Motor neuron (in vitro differentiated cells): ENCODE data around the gene ZNF423. TPM values are rescaled to one million over a fixed set of nuclear protein-coding genes. Genes with fewer than 3 reads are reported as not detected.
"Not testable (repeated sequence)": the region's sequence is repeated elsewhere in the genome, so short reads cannot be mapped to it uniquely, and the experiment has no call there.

Experiments
- ATAC-seq, 8 experiments: fragments of 200-7000 bp; cut with Tn5 transposase; replicated peaks in 6 of 8; 2 replicates each; pipeline ENCODE4 v1.8.0; 2021; ENCODE audit warnings: mild to moderate bottlenecking in 8 of 8, moderate library complexity in 8 of 8
- H3K27ac ChIP-seq, 2 donors: fragments of 250-450 bp; sonication (Bioruptor Pico); 2 replicates each; pipeline ENCODE4 v1.9.0; 2021; ENCODE audit warnings: antibody characterized with exemption in 2 of 2, mild to moderate bottlenecking in 2 of 2, moderate library complexity in 1 of 2
- H3K4me1 ChIP-seq, 2 donors: fragments of 250-450 bp; sonication (Bioruptor Pico); replicated peaks in 1 of 2; 2 replicates each; pipeline ENCODE4 v1.6.1; 2021; ENCODE audit warnings: antibody characterized with exemption in 2 of 2, mild to moderate bottlenecking in 2 of 2, moderate library complexity in 1 of 2
- H3K4me3 ChIP-seq, 5 donors: fragments of 250-450 bp; sonication (Bioruptor Pico); 2 replicates each; pipeline ENCODE4 v1.9.0; 2021; ENCODE audit warnings: antibody characterized with exemption in 5 of 5, mild to moderate bottlenecking in 5 of 5, moderate library complexity in 4 of 5
- WGBS, 10 experiments: fragments of 450-650 bp; shearing (Covaris generic); methylation state at CpG; one replicate each; pipeline ENCODE4 v1.0.0; 2022; 5-methylcytosine and 5-hydroxymethylcytosine counted together
- in situ Hi-C, 9 experiments: fragments of 400-800 bp; cut with MboI; loops; one replicate each; pipeline ENCODE4 v1.15.0; 2021; ENCODE audit warnings: low sequenced_read_pairs in 9 of 9, low pct_unique_long_range_greater_than_20kb in 2 of 9; ENCODE audit not compliant: unreplicated experiment in 9 of 9
- total RNA-seq, 8 experiments: library from RNA; unstranded; fragments of 300-600 nt; gene quantifications; 2 replicates each; pipeline versions ENCODE4 v1.2.3 to v1.2.4, GENCODE V29; 2022

The ZNF423 gene
- total RNA-seq, 8 experiments from 2014 or later, result 1.1 to 31.2 (median 19.0) TPM

DNA sequence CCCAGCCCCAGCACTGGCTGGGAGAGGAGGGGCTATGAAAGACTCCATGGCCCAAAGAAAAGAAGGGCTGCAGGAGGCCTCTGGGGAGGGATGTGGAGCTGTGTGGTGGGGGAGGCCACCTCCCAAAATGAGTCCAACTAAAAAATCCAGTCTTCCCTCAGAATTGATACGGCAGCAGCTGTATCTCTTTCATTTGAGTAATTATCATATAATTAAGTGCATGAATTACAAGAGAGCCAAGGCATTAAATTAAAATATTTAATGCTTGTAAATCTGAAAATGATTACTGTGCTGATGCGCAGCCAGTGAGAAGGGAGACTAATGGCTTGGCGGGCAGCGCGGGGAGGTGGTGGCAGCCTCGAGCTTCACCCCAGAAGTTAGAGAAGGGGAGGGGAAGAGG, 289.5 kb downstream of the ZNF423 start:
- H3K27ac ChIP-seq, result no peak overlapping the region
- 13 to 80% (median 57%) methylated on average over 1 to 4 of the region's 6 CpGs; no CpG with 5 or more reads in 5 of the 10 experiments for WGBS, 10 experiments
- peak in 2 of 8 experiments; percentile 8 to 49 for ATAC-seq
- in situ Hi-C loops, result no loop called here
- H3K4me3 ChIP-seq, result no peak overlapping the region
- peaks cover 5 to 24% of the 10 kb centered on the region in 2 donors for H3K4me1 ChIP-seq

DNA sequence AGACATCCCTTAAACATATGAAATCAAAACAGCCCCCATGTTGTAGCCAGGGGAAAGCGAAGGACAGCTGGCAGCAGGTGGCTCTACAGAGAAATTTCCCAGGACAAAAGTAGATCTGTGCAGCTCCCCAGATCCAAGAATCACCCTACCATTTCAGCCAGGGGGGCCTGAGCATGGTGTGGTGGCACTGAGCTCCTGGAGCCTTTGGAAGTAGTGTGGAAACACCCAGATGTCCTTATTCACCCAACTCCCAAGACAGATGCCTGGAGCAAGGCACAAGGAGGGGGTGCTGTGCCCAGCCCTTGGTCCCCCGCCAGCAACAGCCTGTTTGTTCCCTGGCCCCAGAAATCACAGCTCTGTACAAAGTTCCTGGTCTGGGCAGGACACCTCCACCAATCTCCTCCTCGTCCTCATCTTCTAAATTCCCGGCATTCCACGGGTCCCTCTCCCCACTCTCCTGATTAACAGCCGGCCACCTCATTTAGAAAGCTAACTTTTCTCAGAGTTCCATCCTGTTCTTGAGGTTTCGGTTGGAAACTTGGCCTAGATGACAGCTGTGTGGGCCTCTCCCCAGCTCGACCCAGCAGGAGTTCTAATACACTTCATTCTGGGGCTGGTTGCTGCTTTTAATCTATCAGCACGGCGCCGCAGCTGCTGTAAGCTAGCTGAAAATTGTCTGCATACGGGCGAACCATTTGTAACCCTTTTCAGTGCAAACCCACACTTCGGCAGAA, 291.2 kb downstream of the ZNF423 start:
- in situ Hi-C loops, result no loop called here
- WGBS, 10 experiments, result 26 to 90% (median 81%) methylated on average over 1 to 11 of the region's 14 CpGs; no CpG with 5 or more reads in 1 of the 10 experiments
- Histone ChIP-seq H3K4me3 (no peak overlapping the region), H3K27ac (no peak overlapping the region), H3K4me1 (peaks cover 5 to 25% of the 10 kb centered on the region in 2 donors)
- peak in 2 of 8 experiments; percentile 50 to 59 for ATAC-seq

DNA sequence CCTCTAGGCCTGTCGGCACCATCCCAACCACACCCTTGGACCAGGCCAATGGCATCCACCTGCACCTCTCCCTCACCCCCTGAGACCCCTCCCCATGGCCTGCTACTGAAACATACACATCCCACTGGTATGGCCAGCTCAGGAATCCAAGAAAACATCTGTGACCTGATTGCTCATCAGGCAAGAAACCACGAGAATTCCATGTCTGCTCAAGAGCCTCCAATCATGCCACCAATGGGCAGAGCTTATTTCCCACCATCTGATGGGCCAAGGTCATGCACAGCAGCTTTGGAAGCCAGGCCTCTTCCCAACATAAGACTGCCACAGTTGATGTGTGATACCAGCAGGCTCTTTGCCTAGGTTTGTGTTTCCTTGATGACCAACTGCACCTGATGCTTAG, 292.2 kb downstream of the ZNF423 start:
- 40 to 100% (median 80%) methylated on average over 1 of the region's 2 CpGs; no CpG with 5 or more reads in 7 of the 10 experiments for WGBS, 10 experiments
- in situ Hi-C loops, result no loop called here
- H3K4me1 ChIP-seq, result peaks cover 7 to 23% of the 10 kb centered on the region in 2 donors
- no peak for ATAC-seq
- H3K27ac ChIP-seq, result no peak overlapping the region
- H3K4me3 ChIP-seq, result no peak overlapping the region

DNA sequence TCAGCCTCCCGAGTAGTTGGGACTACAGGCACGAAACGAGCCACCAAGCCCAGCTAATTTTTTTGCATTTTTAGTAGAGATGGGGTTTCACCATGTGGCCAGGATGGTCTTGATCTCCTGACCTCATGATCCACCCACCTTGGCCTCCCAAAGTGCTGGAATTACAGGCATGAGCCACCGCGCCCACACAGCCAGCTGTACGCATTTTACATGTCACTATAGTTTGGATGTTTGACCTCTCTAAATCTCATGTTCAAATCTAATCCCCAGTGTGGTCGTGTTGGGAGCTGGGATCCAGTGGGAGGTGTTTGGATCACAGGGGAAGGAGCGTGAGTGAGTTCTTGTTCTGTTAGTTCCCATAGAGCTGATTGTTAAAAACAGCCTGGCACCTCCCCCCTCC, 293.0 kb downstream of the ZNF423 start:
- 74 to 100% (median 94%) methylated on average over 1 to 7 of the region's 8 CpGs; no CpG with 5 or more reads in 3 of the 10 experiments for WGBS, 10 experiments
- H3K27ac ChIP-seq, ATAC-seq, in situ Hi-C loops, H3K4me3 ChIP-seq: not testable (repeated sequence)
- H3K4me1 ChIP-seq, result peaks cover 12 to 31% of the 10 kb centered on the region in 2 donors

DNA sequence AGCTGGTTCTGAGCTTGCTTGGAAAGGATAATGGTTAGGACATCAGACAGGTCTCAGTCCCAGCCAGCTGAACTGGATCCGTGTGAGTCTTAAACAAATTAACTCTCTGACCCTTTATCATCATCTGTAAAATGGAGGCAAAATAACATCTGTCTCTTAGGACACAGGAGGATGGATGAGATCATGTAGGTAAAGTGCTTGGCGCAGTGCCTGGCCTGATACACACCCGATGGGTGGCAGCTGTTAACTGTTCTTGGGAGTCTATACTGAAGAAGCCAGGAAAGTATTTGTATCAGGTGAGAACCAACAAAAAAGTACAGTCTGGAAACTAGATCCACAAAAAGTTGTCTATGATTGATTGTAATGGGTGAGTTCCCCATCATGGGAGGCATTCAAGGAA, 293.7 kb downstream of the ZNF423 start:
- H3K27ac ChIP-seq, result no peak overlapping the region
- in situ Hi-C loops, result no loop called here
- ATAC-seq, result no peak
- H3K4me1 ChIP-seq, result peaks cover 18 to 37% of the 10 kb centered on the region in 2 donors
- H3K4me3 ChIP-seq, result no peak overlapping the region
- 51 to 100% (median 93%) methylated on average over 2 to 3 of the region's 3 CpGs; no CpG with 5 or more reads in 1 of the 10 experiments for WGBS, 10 experiments

DNA sequence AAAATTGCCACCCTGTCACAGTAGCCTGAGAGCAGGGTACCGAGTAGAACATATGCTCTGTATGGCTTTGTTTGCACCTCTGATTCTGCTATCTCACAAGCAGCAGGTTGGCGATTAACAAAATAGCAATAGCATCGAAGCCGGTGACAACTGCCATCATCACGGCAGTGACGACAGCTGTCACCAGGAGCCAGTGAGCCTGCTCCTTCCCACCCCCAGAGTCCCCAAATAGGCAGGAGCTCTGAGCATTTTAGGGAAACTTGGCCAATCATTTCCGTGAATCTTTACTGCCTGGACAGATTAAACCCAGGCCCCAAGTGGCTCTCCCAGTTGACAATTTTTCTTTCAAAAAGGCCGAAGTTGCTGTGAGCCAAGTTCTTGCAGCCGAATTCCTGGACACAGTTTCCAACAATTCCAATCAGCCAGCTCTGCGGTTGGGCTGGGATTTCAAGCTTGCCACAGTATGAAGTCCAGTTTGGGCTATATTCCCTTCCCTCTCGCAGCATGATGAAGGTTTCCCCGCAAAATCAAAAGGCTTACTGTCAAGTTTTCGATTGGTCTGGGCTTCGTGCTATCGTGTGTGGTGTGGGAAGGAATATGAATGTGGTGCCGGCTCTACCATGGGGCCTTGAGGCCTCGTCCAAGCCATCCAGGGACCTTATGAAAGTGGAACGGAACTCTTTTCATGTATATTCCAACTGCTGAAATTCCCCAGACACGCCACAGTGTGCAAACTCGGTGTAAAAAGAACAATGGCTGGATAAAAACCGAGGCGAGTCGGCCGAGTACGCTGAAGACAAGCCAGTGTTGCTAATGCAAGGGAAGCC, 295.7 kb downstream of the ZNF423 start:
- no peak for ATAC-seq
- Histone ChIP-seq H3K4me3 (no peak overlapping the region), H3K27ac (no peak overlapping the region), H3K4me1 (peaks cover 26 to 48% of the 10 kb centered on the region in 2 donors)
- in situ Hi-C loops, result no loop called here
- WGBS, 10 experiments, result 63 to 100% (median 92%) methylated on average over 2 to 22 of the region's 25 CpGs; no CpG with 5 or more reads in 1 of the 10 experiments

DNA sequence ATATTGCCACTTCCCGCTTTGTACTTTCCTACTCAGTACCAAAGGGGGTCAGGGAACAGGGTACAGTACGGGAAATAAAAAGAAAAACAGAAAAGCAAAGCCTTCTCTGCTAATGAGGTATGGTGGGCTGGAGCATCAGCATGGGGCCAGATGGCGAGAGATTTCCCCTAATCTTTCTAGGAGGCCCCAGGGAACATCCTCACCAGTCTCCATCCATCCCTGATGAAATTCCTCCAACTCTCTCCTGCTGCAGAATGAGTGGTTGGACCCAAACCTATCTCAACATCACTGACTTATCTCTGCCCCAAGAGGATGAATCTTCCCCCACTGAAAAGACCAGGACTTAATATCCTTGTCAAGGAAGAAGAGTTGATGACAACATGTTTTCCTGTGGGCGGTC, 296.7 kb downstream of the ZNF423 start:
- Histone ChIP-seq H3K4me1 (peaks cover 26 to 46% of the 10 kb centered on the region in 2 donors), H3K4me3 (no peak overlapping the region), H3K27ac (no peak overlapping the region)
- in situ Hi-C loops, result no loop called here
- no peak for ATAC-seq
- WGBS, 10 experiments, result 60 to 100% (median 88%) methylated on average over 1 to 2 of the region's 4 CpGs; no CpG with 5 or more reads in 3 of the 10 experiments

DNA sequence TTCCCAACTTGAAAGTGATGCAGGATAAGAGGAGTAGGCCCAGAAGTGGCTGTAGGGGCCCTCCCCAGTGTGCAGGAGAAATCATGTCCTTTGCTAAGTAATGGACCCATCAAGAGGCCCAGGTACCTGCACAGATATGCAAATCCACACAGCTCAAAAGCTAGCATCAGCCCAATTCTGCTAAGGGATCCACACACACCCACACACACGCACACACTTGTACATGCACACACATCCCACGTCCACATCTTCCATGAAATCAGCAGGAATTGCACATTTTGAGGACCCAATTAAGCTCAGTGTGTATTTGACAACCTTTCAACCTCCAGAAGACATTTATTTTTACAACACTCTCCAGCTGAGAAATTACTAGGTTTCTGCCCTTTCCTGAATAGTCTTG, 297.5 kb downstream of the ZNF423 start:
- in situ Hi-C loops, result no loop called here
- no peak overlapping the region for H3K4me3 ChIP-seq
- peaks cover 26 to 40% of the 10 kb centered on the region in 2 donors for H3K4me1 ChIP-seq
- WGBS, 10 experiments, result 28 to 90% methylated on average over 2 of the region's 2 CpGs; no CpG with 5 or more reads in 8 of the 10 experiments
- H3K27ac ChIP-seq, result no peak overlapping the region
- no peak for ATAC-seq

DNA sequence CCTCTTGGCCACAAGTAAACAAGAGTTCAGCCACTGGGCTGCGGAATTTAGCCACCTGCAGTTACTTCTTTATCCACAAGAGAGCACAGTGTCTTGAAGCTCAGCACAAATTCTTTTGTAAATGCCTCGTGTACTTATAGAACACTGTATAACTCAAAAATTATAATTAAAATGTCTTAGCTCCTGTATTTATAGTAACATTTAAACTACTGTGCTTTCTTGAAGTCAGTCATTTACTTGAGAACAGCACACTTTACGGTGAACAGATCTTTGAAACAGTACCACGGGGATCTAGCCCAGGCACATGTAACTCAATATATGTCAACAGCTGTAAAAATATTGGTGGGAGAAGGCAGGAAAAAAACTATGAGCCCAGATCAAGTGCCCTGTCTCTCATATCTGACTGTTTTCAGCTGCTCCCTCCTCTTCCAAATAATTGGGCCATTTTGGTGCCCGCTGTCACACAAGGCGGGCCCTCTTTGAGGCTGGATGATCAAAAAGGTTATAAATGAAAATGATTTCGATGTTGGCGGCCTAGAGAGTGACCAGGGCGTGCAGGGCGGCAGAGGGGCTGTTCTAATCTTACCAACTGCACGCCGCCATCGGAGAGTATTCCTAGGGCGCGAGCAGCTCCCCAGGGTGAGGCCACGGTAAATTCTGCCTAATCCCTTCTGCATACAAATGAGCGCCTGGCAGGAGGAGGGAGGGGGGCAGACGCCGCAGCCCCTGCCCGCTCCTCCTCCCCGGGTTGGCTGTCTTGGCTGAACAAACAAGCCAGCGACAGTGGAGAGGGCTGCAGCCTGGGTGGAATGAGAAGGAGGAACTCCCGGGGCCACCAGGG, 299.1 kb downstream of the ZNF423 start:
- peaks cover 36 to 52% of the 10 kb centered on the region in 2 donors for H3K4me1 ChIP-seq
- peak overlapping the region in 1 of 5 donors; percentile 11 for H3K4me3 ChIP-seq
- peak in 6 of 8 experiments; percentile 74 to 91 (median 80) for ATAC-seq
- WGBS, 10 experiments, result 8 to 100% (median 19%) methylated on average over 1 to 16 of the region's 23 CpGs; no CpG with 5 or more reads in 2 of the 10 experiments
- peak overlapping the region; percentile 22 to 79 for H3K27ac ChIP-seq
- in situ Hi-C loops, result no loop called here

DNA sequence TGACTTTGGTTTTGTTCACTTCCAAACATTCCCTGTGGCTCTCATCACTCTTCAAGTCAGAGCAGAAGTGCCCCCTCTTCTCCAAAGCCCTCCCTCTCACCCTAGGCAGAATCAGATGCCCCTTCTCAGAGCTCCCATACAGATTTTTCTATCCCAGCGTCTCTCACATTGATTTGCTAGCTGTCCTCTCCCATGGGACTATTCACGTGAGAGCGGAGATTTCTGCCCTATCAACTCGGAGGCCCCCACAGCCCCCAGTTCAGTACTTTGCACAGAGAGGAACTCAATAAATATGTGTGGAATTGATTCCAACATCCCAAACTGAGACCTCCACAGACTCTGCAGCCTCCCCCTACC, 299.7 kb downstream of the ZNF423 start:
- Histone ChIP-seq H3K4me1 (peaks cover 42 to 53% of the 10 kb centered on the region in 2 donors), H3K27ac (no peak overlapping the region), H3K4me3 (no peak overlapping the region)
- WGBS, 10 experiments, result 40 to 73% (median 60%) methylated on average over 1 to 3 of the region's 4 CpGs; no CpG with 5 or more reads in 5 of the 10 experiments
- peak in 5 of 8 experiments; percentile 3 to 54 (median 44) for ATAC-seq
- in situ Hi-C loops, result no loop called here

DNA sequence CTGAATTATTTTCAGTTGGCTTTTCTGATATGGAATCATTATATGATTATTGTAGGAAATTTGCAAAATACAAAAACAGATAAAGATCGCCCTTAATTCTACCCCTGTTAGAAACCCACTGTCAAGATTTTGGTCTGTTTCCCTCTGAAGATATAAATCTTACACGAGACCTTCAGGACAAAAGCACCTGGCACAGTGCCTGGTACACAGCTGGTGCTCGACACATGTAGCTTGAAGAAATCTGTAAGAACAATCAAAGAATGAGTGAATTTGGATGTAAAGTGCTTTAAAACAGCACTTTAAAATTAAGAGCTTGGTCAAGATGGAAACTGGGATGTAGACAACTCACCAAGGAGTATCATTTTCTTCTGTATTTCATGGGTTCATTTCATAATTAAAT, 301.2 kb downstream of the ZNF423 start:
- Histone ChIP-seq H3K27ac (no peak overlapping the region), H3K4me3 (no peak overlapping the region), H3K4me1 (peaks cover 49 to 62% of the 10 kb centered on the region in 2 donors)
- in situ Hi-C loops, result no loop called here
- WGBS, 10 experiments, result 39 to 100% (median 87%) methylated on average over 1 to 3 of the region's 3 CpGs
- ATAC-seq, result no peak

DNA sequence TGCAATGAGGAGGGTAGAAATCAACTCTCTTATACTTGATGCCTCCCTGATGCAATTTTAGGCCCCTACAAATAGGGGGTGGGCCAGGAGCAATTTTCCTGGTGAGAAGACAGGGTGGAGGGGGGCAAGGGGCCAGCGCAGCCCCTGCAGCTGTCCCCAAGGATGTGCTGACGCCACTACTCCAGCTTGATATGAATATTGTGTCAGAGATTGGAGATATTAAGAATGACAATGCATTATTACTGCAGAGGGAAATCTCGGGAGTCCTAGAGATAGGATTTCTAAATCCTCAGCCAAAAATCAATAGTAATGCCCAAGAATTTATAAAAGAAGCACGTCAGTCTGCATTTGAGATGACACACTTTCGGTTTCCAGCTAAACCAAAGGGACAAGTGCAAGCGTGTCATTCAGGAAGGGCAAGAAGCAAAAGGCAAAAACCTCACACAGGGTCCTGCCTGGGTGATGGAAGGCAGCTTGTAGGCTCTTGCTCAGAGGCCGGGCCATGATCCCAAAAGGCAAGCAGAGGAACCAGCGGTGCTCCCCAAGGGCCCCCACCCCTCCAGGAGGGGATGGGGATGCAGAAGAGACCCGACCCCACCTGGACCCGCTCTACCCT, 303.5 kb downstream of the ZNF423 start:
- peaks cover 56 to 69% of the 10 kb centered on the region in 2 donors for H3K4me1 ChIP-seq
- peak in 5 of 8 experiments; percentile 8 to 60 (median 21) for ATAC-seq
- H3K27ac ChIP-seq, result peak overlapping the region; percentile 22 to 60
- in situ Hi-C loops, result no loop called here
- H3K4me3 ChIP-seq, result no peak overlapping the region
- WGBS, 10 experiments, result 42 to 92% (median 67%) methylated on average over 1 to 7 of the region's 10 CpGs; no CpG with 5 or more reads in 2 of the 10 experiments
